Measurements from ENCODE around the gene DNAH17.

DNAH17 gene

DNA sequence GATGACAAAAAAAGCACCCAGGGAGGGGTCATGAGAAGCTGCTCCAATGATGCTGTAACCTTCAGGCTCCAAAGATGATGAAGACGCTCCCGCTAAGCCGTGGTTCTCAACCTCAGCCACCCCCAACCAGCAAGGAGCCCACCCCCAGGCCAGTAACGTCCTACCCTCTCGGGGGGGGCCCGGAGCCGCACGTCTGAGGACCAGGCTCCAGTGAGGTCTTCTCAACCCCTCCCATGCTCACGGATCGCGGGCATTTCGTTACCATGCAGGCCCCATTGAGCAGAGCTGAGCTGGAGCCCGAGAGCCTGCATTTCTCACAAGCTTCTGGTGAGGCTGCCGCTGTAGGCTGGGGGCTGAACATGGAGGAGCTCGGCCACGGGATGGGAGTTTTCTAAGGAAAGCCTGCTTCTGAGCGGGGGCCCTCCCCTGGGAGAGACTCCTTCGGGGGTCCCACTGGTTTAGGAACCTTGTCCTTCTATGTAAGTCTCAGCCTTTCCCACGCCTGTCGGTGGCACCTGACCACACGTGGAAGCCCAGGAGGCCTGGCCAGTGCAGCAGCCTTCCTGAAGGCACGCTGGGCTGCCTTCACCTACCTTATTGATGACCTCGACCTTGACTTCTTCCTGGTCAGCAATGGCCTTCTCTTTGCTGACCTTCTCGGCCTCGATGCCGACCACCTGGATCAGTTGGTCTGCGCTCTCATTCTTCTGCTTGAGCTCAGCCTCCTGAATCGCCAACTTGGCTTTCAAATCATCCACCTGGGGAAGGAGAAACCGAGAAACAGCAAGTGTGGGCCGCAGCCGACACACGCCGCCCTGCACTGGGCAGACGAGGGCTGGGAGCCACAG is 116.0 kb downstream of the DNAH17 start:
- POLR2A ChIA-PET (ENCODE audit: low non-redundant PET), result no interaction called here
- CTCF ChIA-PET, result no interaction called here
- TF ChIP-seq, protein P1, sequence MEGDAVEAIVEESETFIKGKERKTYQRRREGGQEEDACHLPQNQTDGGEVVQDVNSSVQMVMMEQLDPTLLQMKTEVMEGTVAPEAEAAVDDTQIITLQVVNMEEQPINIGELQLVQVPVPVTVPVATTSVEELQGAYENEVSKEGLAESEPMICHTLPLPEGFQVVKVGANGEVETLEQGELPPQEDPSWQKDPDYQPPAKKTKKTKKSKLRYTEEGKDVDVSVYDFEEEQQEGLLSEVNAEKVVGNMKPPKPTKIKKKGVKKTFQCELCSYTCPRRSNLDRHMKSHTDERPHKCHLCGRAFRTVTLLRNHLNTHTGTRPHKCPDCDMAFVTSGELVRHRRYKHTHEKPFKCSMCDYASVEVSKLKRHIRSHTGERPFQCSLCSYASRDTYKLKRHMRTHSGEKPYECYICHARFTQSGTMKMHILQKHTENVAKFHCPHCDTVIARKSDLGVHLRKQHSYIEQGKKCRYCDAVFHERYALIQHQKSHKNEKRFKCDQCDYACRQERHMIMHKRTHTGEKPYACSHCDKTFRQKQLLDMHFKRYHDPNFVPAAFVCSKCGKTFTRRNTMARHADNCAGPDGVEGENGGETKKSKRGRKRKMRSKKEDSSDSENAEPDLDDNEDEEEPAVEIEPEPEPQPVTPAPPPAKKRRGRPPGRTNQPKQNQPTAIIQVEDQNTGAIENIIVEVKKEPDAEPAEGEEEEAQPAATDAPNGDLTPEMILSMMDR (conservative IDR thresholded peaks at IDR 0.05; ENCODE audit: low read depth), result no peak
- H3K27ac ChIP-seq, result no peak overlapping the region
- DNase-seq (ENCODE audit: low spot score), result no peak

GRCh38 chr17:78460176-78460675 is 117.0 kb downstream of the DNAH17 start:
- ChIA-PET POLR2A (ENCODE audit: low non-redundant PET) (no interaction called here), CTCF (interaction anchor here (0.6 to 0.7 kb wide), 2 partner anchors 467 to 1542 kb away, joined by 3 read pairs; no protein-coding TSS in a partner anchor)
- TF ChIP-seq, protein P1 (conservative IDR thresholded peaks at IDR 0.05; ENCODE audit: low read depth), result no peak
- H3K27ac ChIP-seq, result no peak overlapping the region
- no peak for DNase-seq (ENCODE audit: low spot score)

DNA sequence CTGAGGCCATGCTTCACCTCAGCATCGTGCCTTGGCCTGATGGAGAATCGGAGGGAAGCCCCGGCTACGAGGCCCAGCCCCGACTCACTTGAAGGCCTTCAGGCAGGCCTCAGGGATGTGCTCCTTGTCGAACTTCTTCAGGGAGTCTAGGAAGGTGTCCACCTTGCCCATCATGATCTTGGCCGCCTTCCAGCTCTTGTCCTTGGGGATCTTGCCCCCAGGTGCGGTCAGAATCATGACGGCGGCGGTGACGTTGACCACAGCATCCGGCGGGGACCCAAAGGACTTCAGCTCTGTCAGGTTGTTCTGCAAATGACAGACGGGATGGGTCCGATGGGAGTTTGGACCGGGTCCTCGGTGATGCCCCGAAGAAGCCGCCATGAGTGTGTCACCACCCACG is 117.5 kb downstream of the DNAH17 start:
- TF ChIP-seq, protein P1 (conservative IDR thresholded peaks at IDR 0.05; ENCODE audit: low read depth), result no peak
- CTCF ChIA-PET, result interaction anchor here (0.7 kb wide), 1 partner anchor 1542 kb away, joined by 3 read pairs; no protein-coding TSS in a partner anchor
- no peak overlapping the region for H3K27ac ChIP-seq
- DNase-seq (ENCODE audit: low spot score), result no peak
- POLR2A ChIA-PET (ENCODE audit: low non-redundant PET), result no interaction called here

DNA sequence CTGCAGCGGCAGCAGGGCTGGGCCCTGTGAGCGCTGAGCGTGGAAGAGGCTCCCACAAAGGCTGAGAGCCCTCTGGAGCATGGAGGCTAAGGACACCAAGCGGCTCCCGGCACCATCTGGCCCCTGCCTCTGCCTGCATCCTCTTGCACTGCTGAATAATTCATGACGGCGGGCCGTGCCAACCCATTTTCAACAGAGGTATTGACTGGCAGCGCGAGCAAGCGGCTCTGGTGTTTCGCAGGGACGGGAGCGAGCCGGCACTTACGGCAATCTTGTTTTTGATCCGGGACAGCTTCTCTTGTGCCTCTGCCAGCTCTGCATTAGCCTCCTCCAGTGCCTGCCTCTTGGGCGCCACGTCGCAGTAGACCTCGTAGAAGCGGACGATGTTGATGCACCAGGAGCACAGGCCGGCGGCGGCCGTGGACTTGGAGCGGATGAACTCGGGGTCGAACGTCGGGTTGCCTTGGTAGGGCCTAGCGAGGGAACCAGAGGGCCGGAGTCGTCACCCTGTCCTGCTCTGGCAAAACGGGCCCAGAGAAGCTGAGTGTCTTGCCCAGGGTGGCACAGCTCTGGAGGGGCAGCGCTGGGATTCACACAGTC is 118.4 kb downstream of the DNAH17 start:
- TF ChIP-seq, protein P1 (conservative IDR thresholded peaks at IDR 0.05; ENCODE audit: low read depth), result no peak
- H3K27ac ChIP-seq, result no peak overlapping the region
- no peak for DNase-seq (ENCODE audit: low spot score)
- ChIA-PET CTCF (no interaction called here), POLR2A (ENCODE audit: low non-redundant PET) (no interaction called here)

DNA sequence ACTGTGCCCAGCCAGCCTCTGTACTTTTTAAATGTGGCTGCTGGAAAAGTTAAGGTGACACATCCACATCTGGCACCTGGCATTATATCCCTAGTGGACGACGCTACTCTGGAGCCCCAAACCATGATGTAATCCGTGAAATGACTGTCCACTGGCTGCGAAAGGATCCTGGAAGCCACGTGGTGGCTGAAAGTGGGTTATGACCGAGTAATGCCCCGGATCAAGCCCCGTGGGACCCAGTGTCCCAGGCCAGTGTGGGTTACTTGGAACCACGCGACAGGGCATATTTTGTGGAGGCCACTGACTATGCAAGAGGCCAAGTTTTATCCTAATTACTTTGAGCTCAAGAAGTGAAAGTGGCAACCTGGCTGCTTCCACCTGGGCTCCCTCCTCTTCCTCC is 119.1 kb downstream of the DNAH17 start:
- CTCF ChIA-PET, result no interaction called here
- POLR2A ChIA-PET (ENCODE audit: low non-redundant PET), result no interaction called here

DNA sequence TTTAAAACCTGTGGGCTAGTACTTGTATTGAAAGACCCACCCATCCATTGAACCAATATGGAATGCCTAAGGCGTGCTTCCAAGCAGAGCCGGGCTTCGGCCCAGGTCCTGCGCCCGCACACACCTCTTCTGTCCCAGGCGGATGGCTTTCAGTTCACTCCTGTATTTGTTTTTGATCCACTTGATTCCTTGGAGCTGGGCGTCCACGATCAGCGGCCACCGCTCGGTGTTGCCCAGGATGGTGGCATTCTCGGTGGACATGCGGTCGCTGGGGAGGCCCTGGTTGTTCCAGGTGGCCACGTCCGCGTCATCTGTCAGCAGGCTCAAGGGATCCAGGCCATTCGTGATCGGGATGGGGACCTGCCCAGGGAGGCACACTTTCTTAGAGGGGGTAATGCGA is 122.8 kb downstream of the DNAH17 start:
- DNase-seq (ENCODE audit: low spot score), result no peak
- H3K27ac ChIP-seq, result no peak overlapping the region
- CTCF ChIA-PET, result interaction anchor here (0.6 kb wide), 1 partner anchor 182 kb away, joined by 5 read pairs; no protein-coding TSS in a partner anchor
- POLR2A ChIA-PET (ENCODE audit: low non-redundant PET), result no interaction called here
- TF ChIP-seq, protein P1 (conservative IDR thresholded peaks at IDR 0.05; ENCODE audit: low read depth), result no peak

More for the DNA sequence above, 119.1 kb downstream of the DNAH17 start:
- DNase-seq (ENCODE audit: low spot score), result no peak
- no peak overlapping the region for H3K27ac ChIP-seq
- TF ChIP-seq, protein P1 (conservative IDR thresholded peaks at IDR 0.05; ENCODE audit: low read depth), result no peak
